MCF 10A (cell line): ENCODE measurements around the gene TMEM221. TPM values are rescaled to one million over a fixed set of nuclear protein-coding genes. Genes with fewer than 3 reads are reported as not detected.
A peak's percentile ranks its signal among the peaks of the same experiment; 100 is the strongest.

Experiments
- BruUV-seq: library from RNA; stranded (reverse); fragments of 400-500 nt; replicated peaks from 2 replicates; lab custom pipeline; 2021; lab: Mats Ljungman, UMichigan
- CTCF ChIA-PET: fragments of 300-600 bp; sonication (Branson Sonifier 250); formaldehyde crosslinking; extraction: SDS; loops from one replicate; lab custom pipeline; 2021; ENCODE audit warnings: antibody characterized with exemption, inconsistent platforms; lab: Yijun Ruan, JAX
- POLR2A ChIA-PET: fragments of 300-600, 350-650 bp; sonication (Branson Sonifier 250); formaldehyde crosslinking; extraction: SDS; loops from one replicate; lab custom pipeline; 2020; ENCODE audit warnings: antibody characterized with exemption, inconsistent platforms; lab: Yijun Ruan, JAX
- DNase-seq: peaks from one replicate; pipeline ENCODE4 v3.0.0-alpha.2; 2018; ENCODE audit not compliant: unreplicated experiment
- H3K27ac Mint-ChIP-seq: one replicate; pipeline ENCODE4 v1.8.0; 2022; ENCODE audit warnings: mild to moderate bottlenecking, low read depth, mixed read lengths; ENCODE audit not compliant: unreplicated experiment
- H3K27me3 Mint-ChIP-seq: one replicate; pipeline ENCODE4 v1.8.0; 2022; ENCODE audit warnings: mixed read lengths; ENCODE audit not compliant: insufficient read depth, unreplicated experiment
- H3K36me3 Mint-ChIP-seq: one replicate; pipeline ENCODE4 v1.8.0; 2022; ENCODE audit warnings: mild to moderate bottlenecking, moderate library complexity, mixed read lengths; ENCODE audit not compliant: insufficient read depth, unreplicated experiment
- H3K4me1 Mint-ChIP-seq: one replicate; pipeline ENCODE4 v1.8.0; 2022; ENCODE audit warnings: mixed read lengths; ENCODE audit not compliant: insufficient read depth, unreplicated experiment
- H3K4me3 Mint-ChIP-seq: one replicate; pipeline ENCODE4 v1.8.0; 2022; ENCODE audit warnings: mild to moderate bottlenecking, moderate library complexity, mixed read lengths; ENCODE audit not compliant: unreplicated experiment
- H3K9me3 Mint-ChIP-seq: one replicate; pipeline ENCODE4 v1.8.0; 2022; ENCODE audit warnings: mixed read lengths; ENCODE audit not compliant: unreplicated experiment
- CTCF ChIP-seq: fragments of 200-600 bp; IDR thresholded peaks from one replicate; pipeline ENCODE4 v1.8.0; 2022; ENCODE audit warnings: antibody characterized with exemption, mild to moderate bottlenecking; ENCODE audit not compliant: unreplicated experiment
- intact Hi-C: fragments of 100-400 bp; cut with micrococcal nuclease; formaldehyde crosslinking; loops from 2 replicates; pipeline ENCODE4 v1.14.1; 2022
- total RNA-seq: library from RNA; stranded (reverse); gene quantifications from 2 replicates; pipeline ENCODE4 v1.2.3, GENCODE V29; 2022

TMEM221 gene
- total RNA-seq, 1 experiment from 2014 or later, result not detected

- no peaks in the 10 kb centered on the region for H3K27me3 Mint-ChIP-seq
- CTCF ChIA-PET, result interaction anchor here (2.1 to 3.6 kb wide), 2 partner anchors 73 to 109 kb away, joined by 6 to 32 read pairs; no protein-coding TSS in a partner anchor
- POLR2A ChIA-PET, result no interaction called here
- no TSS peak for BruUV-seq
- no peak overlapping the region for H3K27ac Mint-ChIP-seq
- no peak overlapping the region for H3K4me3 Mint-ChIP-seq
- peaks cover 10% of the 10 kb centered on the region for H3K4me1 Mint-ChIP-seq
- no peaks in the 10 kb centered on the region for H3K9me3 Mint-ChIP-seq
- peak; percentile 48 for DNase-seq
- H3K36me3 Mint-ChIP-seq, result no peaks in the 10 kb centered on the region
- no peak for TF ChIP-seq CTCF
- intact Hi-C loops, result loop anchor here (10.0 kb wide), 1 partner anchor 462 kb away; the partner anchor contains the start of gene RPL18A
Observed at GRCh38 chr19:17393002-17393401, 55.5 kb downstream of the TMEM221 start.

GRCh38 chr19:17391371-17392151, 56.9 kb downstream of the TMEM221 start:
- CTCF ChIA-PET, result interaction anchor here (0.5 to 2.1 kb wide), 15 partner anchors 17 to 491 kb away, joined by 3 to 6 read pairs (median 3); partner anchors contain the start of gene MVB12A
- H3K27ac Mint-ChIP-seq, result no peak overlapping the region
- BruUV-seq, result no TSS peak

GRCh38 chr19:17390665-17391370, 57.6 kb downstream of the TMEM221 start:
- intact Hi-C loops, result loop anchor here (2.0 to 10.0 kb wide), 2 partner anchors 98 to 464 kb away; partner anchors contain the start of gene RPL18A
- no TSS peak for BruUV-seq
- no peaks in the 10 kb centered on the region for H3K36me3 Mint-ChIP-seq
- peak; percentile 94 for DNase-seq
- peak; percentile 67 for TF ChIP-seq CTCF
- no peaks in the 10 kb centered on the region for H3K27me3 Mint-ChIP-seq
- H3K4me1 Mint-ChIP-seq, result peaks cover 10% of the 10 kb centered on the region
- H3K27ac Mint-ChIP-seq, result no peak overlapping the region
- H3K4me3 Mint-ChIP-seq, result peak overlapping the region; percentile 77
- CTCF ChIA-PET, result interaction anchor here (0.6 to 6.6 kb wide), 17 partner anchors 9 to 458 kb away, joined by 3 to 84 read pairs (median 3); partner anchors contain the start of genes MVB12A, PGLS and PLVAP
- POLR2A ChIA-PET, result interaction anchor here (1.4 kb wide), 2 partner anchors 57 to 131 kb away, joined by 3 read pairs; no protein-coding TSS in a partner anchor
- no peaks in the 10 kb centered on the region for H3K9me3 Mint-ChIP-seq

More at GRCh38 chr19:17391371-17392151, 56.9 kb downstream of the TMEM221 start:
- DNase-seq, result no peak
- no peak for TF ChIP-seq CTCF
- intact Hi-C loops, result loop anchor here (2.0 to 10.0 kb wide), 2 partner anchors 99 to 463 kb away; partner anchors contain the start of gene RPL18A
- Mint-ChIP-seq H3K36me3 (no peaks in the 10 kb centered on the region), H3K27me3 (no peaks in the 10 kb centered on the region), H3K9me3 (no peaks in the 10 kb centered on the region), H3K4me1 (peaks cover 10% of the 10 kb centered on the region), H3K4me3 (peak overlapping the region; percentile 77)
- POLR2A ChIA-PET, result interaction anchor here (0.5 kb wide), 1 partner anchor 54 kb away, joined by 3 read pairs; no protein-coding TSS in a partner anchor
